Stimulated activated naive CD8-positive, alpha-beta T cell treated with anti-CD3 and anti-CD28 coated beads, Interleukin-15, amount 100 ng/mL, for 72 hours (primary cell): ENCODE measurements around the gene TBCB.
"Not testable (repeated sequence)": the region's sequence is repeated elsewhere in the genome, so short reads cannot be mapped to it uniquely, and the experiment has no call there.

ENCODE experiments used
- ATAC-seq: fragments of 150-1000 bp; cut with Tn5 transposase; 2 replicates; pipeline ENCODE4 v1.10.0; 2021; ENCODE audit warnings: mild to moderate bottlenecking, moderate library complexity
- DNase-seq, 2 donors: peaks; one replicate each; pipeline ENCODE4 v3.0.0; 2021 to 2022
- H3K27ac Mint-ChIP-seq, 2 donors: one replicate each; pipeline ENCODE4 v1.8.0; 2022; ENCODE audit warnings: mild to moderate bottlenecking in 2 of 2, mixed read lengths in 2 of 2, moderate library complexity in 2 of 2
- H3K27me3 Mint-ChIP-seq: one replicate; pipeline ENCODE4 v1.8.0; 2022; ENCODE audit warnings: mixed read lengths
- H3K4me1 Mint-ChIP-seq: one replicate; pipeline ENCODE4 v1.8.0; 2022; ENCODE audit warnings: mild to moderate bottlenecking, mixed read lengths
- H3K4me3 Mint-ChIP-seq, 2 donors: one replicate each; pipeline ENCODE4 v1.8.0; 2022; ENCODE audit warnings: mild to moderate bottlenecking in 2 of 2, mixed read lengths in 2 of 2, moderate library complexity in 1 of 2
- H3K9me3 Mint-ChIP-seq, 2 donors: one replicate each; pipeline ENCODE4 v1.8.0; 2022; ENCODE audit warnings: mixed read lengths in 2 of 2

TBCB gene

GRCh38 chr19:36169084-36169760 lies 54.0 kb downstream of the TBCB start:
- no peak for ATAC-seq
- no peak for DNase-seq
- Mint-ChIP-seq H3K27ac (peak overlapping the region in 1 of 2 donors; percentile 16), H3K4me3 (no peak overlapping the region), H3K9me3 (no peaks in the 10 kb centered on the region), H3K27me3 (no peaks in the 10 kb centered on the region), H3K4me1 (peaks cover 6% of the 10 kb centered on the region)

- Mint-ChIP-seq H3K27ac (no peak overlapping the region), H3K9me3 (no peaks in the 10 kb centered on the region), H3K4me3 (no peak overlapping the region), H3K27me3 (no peaks in the 10 kb centered on the region), H3K4me1 (peaks cover 6% of the 10 kb centered on the region)
- ATAC-seq (no peak), DNase-seq (no peak)
Measured at GRCh38 chr19:36172852-36173251, 57.6 kb downstream of the TBCB start.

- H3K4me3 Mint-ChIP-seq, ATAC-seq, H3K4me1 Mint-ChIP-seq, H3K9me3 Mint-ChIP-seq, DNase-seq, H3K27me3 Mint-ChIP-seq: not testable (repeated sequence)
- H3K27ac Mint-ChIP-seq: peak overlapping the region in 1 of 2 donors; percentile 65
Measured at GRCh38 chr19:36173846-36174245, 58.6 kb downstream of the TBCB start.
